ENCODE results near the gene CDH2.

GRCh38 chr18:28125051-28125450 is 51.9 kb downstream of the CDH2 start:
- TF ChIP-seq CTCF (conservative IDR thresholded peaks at IDR 0.05; ENCODE audit: low read depth, low read length) (no peak), EZH2 (IDR thresholded peaks at IDR 0.05; ENCODE audit: borderline replicate concordance, low read depth, low read length, poor library complexity, severe bottlenecking) (no peak)

All from A673 (cell line).